Stimulated activated CD4-positive, alpha-beta T cell treated with anti-CD3 and anti-CD28 coated beads, Interleukin-1b, Interleukin-23, amount 100 ng/mL, for 4 hours (primary cell): Measurements from ENCODE around the gene NSD1.

ENCODE experiments used
- DNase-seq, 2 donors: peaks; one replicate each; pipeline ENCODE4 v3.0.0-alpha.2; 2020; ENCODE audit warnings: low read depth in 2 of 2

Gene NSD1

GRCh38 chr5:177098120-177098469 is 35.5 kb upstream of the NSD1 start:
- DNase-seq = no peak

- DNase-seq = no peak
Observed at GRCh38 chr5:177098470-177099141, 35.0 kb upstream of the NSD1 start.

- no peak for DNase-seq
Observed at GRCh38 chr5:177099422-177100093, 34.0 kb upstream of the NSD1 start.

GRCh38 chr5:177100714-177101121 is 32.9 kb upstream of the NSD1 start:
- DNase-seq = no peak

GRCh38 chr5:177103523-177104253 is 29.9 kb upstream of the NSD1 start:
- DNase-seq = no peak

- DNase-seq = no peak
Observed at GRCh38 chr5:177105691-177106476, 27.7 kb upstream of the NSD1 start.

- DNase-seq = no peak
Observed at GRCh38 chr5:177107159-177107558, 26.4 kb upstream of the NSD1 start.

- DNase-seq = no peak
Observed at GRCh38 chr5:177109810-177110209, 23.8 kb upstream of the NSD1 start.

- peak; percentile 53 to 55 for DNase-seq
Observed at GRCh38 chr5:177111720-177112394, 21.7 kb upstream of the NSD1 start.

- DNase-seq = no peak
Observed at GRCh38 chr5:177112589-177113220, 20.9 kb upstream of the NSD1 start.

- peak; percentile 70 to 81 for DNase-seq
Observed at GRCh38 chr5:177113566-177114424, 19.8 kb upstream of the NSD1 start.

GRCh38 chr5:177116631-177117373 is 16.8 kb upstream of the NSD1 start:
- peak; percentile 75 for DNase-seq

- no peak for DNase-seq
Observed at GRCh38 chr5:177117441-177118045, 16.0 kb upstream of the NSD1 start.

GRCh38 chr5:177122566-177122965 is 11.0 kb upstream of the NSD1 start:
- no peak for DNase-seq

GRCh38 chr5:177123789-177124485 is 9.6 kb upstream of the NSD1 start:
- DNase-seq = no peak

- DNase-seq = no peak
Observed at GRCh38 chr5:177124486-177124991, 9.0 kb upstream of the NSD1 start.

GRCh38 chr5:177126771-177127170 is 6.8 kb upstream of the NSD1 start:
- DNase-seq = no peak

GRCh38 chr5:177128551-177128981 is 5.0 kb upstream of the NSD1 start:
- DNase-seq = no peak
